ENCODE data around the gene HJV.
"Not testable (repeated sequence)": the region's sequence is repeated elsewhere in the genome, so short reads cannot be mapped to it uniquely, and the experiment has no call there.

The HJV gene, protein sequence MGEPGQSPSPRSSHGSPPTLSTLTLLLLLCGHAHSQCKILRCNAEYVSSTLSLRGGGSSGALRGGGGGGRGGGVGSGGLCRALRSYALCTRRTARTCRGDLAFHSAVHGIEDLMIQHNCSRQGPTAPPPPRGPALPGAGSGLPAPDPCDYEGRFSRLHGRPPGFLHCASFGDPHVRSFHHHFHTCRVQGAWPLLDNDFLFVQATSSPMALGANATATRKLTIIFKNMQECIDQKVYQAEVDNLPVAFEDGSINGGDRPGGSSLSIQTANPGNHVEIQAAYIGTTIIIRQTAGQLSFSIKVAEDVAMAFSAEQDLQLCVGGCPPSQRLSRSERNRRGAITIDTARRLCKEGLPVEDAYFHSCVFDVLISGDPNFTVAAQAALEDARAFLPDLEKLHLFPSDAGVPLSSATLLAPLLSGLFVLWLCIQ

DNA sequence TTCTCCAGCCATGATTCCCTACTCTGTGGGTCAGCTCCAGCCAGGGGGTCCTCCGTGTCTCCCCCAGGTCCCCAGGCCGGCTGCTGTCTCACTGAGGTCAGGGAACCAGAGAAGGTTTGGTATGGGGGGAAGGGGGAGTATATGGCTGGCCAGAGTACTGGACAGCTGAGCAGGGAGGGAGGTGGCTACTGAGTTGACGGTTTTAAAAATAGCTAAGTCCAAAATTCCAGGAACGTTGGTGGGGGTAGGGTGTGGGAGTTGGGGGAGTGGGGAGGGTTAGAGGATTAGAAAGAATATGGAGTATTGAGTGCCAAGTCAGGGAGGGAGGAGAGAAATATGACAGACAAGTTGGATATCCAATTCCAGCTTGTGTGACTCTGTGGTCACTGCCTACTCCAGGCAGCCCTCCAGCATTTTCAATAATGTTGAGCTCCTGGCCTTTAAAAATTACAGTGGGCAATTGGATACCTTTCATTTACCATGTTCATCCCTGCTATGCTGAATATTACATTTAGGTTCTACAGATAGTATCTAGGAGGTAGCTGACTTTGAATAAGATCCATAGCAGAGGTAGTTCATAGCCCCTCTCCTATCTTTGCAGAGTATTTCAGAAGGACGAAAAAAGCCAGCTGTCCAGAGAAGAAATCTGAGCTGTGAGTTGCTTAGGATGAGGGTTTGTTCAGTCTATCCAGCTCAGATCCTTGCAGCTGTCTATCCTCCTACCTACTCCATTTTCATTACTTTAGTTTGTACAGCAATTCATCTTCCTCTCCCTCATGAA lies at the start of gene HJV:
Gene HJV (minus strand): TSS at position 114 of the 781 bp plus-strand sequence. CDS start 1,504 bp downstream, outside the sequence.
- no peak for DNase-seq

- not testable (repeated sequence) for DNase-seq
Observed at GRCh38 chr1:146059148-146059547, 37.6 kb upstream of the HJV start.

DNA sequence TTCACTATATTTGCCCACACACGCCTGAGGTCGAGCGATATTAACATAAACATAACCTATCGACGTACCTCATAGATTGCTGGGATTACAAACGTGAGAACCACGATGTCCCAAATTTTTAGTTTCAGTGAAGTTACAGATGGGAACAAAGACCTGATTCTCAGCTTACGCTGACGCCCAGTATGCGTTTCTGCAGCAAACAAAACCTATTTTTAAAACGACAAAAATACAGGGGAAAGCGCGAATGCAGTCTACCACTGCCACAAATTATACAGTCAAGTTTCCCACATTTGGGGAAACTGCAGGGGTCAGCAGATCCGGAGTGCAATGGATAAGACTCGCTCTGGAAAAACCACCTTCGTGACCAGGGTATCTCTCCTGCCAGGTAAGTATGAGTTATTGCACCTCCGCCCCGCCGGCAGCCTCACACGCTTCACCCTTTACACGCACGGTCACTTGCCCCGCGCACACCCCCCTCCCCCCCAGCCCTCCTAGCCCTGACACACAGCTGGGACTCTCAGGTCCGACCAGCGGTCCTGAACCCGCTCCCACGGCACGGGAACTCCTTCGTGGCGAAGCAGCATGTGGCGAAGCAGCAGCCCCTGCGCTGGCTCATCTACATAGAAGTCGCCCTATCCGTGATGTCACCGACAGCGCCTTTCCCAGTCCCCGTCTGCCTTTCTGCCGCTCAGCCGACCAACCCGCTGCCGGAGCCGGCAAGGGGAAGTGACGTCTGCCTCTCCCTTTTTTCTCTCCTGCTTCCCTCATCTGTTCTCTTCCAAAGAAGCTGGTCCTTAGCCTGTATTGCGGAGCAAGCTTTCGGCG lies 30.5 kb upstream of the HJV start:
- peak; percentile 95 for DNase-seq

DNA sequence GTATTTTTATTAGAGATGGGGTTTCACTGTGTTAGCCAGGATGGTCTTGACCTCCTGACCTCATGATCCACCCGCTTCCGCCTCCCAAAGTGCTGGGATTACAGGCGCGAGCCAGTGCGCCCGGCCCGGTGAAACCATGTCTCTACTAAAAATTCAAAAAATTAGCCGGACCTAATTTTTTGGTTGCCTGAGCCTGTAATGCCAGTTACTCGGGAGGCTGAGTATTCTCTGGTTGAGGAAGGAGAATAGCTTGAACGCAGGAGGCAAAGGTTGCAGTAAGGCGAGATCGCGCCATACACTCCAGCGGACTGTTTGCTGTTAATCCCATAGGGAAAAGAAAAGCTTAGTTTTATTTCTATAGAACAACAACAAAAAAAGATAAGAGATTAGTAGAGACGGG lies 29.9 kb upstream of the HJV start:
- DNase-seq = peak in 1 of 2 experiments; percentile 95

DNA sequence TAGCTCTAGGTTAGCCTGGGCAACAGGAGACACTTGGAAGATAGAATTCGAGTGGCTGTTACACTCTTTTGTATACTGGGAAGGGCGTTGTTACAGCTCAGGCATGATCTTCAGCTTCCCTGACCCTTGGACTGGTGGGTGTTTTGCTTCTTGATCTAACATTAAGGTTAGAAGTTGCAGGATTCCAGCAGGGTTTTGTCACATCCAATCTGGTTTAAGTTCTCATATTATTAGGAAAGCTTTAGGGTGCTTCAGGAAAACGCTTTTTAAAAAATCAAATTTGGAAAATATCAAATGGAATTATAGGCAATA lies 29.1 kb upstream of the HJV start:
- not testable (repeated sequence) for DNase-seq

DNA sequence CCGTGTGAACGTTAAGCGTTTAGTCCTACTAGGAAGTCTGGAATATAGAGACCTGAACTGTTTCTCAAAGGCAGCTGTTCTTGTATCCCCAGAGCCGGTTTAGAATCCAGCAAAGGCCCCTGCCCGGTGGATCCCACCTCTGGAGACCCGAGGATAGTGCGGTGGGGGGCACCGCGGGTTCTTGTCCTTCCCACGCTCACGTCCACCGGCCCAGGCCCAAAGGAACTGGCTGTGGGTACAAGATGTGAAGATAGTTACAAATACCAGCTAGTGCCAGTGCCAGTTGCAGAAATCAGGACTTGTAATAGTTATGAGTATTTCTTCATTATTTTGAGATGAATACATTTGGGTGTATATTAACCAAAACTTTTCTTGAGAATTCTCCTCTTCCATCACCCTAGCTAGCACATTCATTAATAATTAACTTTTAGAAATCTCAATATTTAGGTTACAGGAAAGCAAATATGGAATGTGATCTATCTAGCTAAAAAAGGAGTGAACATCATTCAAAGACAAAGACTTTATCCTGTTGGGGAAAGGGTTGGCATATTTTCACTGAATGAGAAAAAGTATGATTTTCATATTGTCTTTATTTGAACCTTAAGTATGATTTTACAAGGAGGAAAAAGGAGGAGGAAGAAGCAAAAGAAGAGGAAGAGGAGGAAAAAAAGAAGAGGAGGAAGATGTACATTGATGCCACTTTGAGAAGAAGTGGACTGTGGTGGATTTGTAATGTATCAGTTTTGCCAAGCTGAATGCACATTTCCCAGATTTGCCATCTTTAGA lies 28.5 kb upstream of the HJV start:
- DNase-seq = not testable (repeated sequence)

GRCh38 chr1:146049436-146049835 lies 27.9 kb upstream of the HJV start:
- DNase-seq = no peak

GRCh38 chr1:146048514-146049115 lies 27.1 kb upstream of the HJV start:
- DNase-seq = not testable (repeated sequence)

DNA sequence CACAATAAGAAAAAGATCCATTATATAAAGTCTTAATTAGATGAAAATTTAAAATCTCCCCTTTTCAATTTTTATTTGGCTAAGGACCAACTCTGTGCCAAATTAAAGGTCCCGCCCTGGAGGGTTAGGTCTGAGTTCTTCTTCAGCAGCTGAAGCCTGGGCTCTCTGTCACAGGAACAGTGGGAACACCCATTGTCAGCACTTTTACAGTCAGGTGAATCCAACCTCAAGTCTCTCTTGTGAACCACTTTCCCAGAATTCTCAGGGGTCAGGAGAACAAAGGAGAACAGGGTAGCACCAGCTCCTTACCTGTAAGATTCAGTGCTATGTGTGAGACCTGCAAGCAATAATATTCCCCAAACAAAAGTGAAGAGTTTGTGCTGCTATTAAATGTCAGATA lies 25.1 kb upstream of the HJV start:
- DNase-seq = no peak

- DNase-seq = no peak
Observed at GRCh38 chr1:146039844-146040194, 18.3 kb upstream of the HJV start.

DNA sequence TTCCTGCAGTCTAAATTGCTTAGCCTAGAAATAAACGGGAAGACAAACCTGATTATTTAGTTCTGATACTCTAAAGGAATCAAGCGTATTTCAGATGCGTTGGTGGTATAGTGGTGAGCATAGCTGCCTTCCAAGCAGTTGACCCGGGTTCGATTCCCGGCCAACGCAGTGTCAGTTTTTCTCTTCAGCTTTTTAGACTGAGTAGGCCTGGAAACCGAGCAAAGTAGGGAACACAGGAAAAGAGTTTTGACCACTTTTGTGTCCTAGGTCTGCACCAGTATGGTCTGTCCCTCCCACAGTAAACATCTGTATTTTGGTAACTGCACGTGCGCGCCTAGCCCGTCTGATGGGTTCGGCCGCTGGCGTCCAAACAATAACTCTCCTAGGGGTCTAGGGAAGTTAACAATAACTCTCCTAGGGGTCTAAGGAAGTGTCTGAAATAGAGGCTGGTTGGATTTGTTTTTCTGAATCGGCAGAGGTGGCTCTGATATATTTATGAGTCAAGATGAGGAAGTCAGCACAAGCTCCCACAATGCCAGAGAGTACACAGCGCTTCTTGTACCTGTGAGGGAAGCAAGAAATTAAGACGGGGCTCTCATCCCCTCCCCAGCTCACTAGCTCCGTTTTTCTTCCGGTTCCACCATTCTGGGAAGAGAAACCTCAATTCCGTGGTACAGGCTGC lies 15.6 kb upstream of the HJV start:
- DNase-seq = peak; percentile 94 to 95

DNA sequence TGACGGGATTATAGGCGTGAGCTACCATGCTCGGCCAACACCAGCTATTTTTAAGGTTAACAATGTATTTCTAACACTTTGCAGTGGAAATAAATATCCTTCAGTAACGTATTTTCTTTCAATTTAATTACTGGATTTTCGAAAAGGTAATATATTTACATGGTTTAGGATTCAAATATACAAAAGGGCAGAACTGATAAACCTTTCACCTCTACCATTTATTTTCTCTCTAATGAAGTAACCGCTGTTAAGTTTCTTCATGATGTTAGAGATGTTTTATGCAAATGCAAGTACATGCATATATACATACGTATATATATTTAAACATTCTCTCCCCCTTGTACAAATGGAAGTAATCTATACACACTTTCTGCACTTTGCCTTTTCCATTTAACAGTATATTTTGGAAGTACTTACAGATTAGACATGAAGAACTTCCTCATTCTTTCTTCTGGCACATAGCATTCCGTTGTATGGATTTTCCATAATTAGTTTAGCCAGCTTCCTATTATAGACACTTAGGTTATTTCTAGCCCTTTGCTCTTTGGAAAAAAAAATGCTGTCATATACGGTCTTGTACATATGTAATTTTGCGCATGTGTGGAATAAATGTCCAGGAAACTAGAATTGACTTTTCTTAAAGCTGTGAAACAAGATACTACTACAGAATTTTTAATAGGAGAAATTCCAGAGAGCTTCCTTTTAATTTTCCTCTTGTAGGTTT lies 14.9 kb upstream of the HJV start:
- no peak for DNase-seq

- peak; percentile 13 to 67 for DNase-seq
Observed at GRCh38 chr1:146035048-146035423, 13.5 kb upstream of the HJV start.

GRCh38 chr1:146032631-146033219 lies 11.2 kb upstream of the HJV start:
- DNase-seq = peak; percentile 19 to 73

DNA sequence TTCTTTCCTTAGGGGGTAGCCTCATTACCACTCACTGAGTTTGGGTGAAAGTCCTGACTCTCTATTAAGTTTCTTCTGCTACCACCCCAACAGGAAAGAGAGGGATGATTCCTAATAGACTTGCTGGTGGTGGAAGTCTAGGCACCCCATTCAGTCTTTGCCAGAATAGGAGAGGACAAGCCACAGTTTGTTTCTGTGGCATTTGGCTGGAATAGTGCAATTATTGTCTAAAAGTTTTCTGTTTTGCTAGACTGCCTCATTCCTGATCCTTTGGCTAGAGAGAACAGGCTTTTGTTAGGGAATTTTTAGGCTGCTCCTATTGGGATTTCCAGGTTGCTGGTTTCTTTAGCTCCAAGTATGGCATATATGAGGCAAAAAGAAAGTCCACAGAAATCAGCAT lies 9.9 kb upstream of the HJV start:
- DNase-seq = no peak

GRCh38 chr1:146029117-146029516 lies 7.6 kb upstream of the HJV start:
- DNase-seq = no peak

DNA sequence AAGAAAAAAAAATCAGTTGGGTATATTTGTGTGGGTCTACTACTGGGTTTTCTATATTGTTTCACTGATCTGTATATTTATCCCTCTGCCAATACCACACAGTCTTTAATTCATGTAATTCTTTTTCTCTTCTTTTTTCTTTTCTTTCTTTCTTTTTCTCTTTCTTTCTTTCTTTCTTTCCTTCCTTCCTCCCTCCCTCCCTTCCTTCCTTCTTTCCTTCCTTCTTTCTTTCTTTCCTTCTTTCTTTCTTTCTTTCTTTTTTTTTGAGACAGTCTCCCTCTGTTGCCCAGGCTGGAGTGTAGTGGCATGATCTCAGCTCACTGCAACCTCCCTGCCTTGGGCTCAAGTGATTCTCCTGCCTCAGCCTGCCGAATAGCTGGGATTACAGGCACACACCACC lies 5.1 kb upstream of the HJV start:
- DNase-seq = not testable (repeated sequence)

DNA sequence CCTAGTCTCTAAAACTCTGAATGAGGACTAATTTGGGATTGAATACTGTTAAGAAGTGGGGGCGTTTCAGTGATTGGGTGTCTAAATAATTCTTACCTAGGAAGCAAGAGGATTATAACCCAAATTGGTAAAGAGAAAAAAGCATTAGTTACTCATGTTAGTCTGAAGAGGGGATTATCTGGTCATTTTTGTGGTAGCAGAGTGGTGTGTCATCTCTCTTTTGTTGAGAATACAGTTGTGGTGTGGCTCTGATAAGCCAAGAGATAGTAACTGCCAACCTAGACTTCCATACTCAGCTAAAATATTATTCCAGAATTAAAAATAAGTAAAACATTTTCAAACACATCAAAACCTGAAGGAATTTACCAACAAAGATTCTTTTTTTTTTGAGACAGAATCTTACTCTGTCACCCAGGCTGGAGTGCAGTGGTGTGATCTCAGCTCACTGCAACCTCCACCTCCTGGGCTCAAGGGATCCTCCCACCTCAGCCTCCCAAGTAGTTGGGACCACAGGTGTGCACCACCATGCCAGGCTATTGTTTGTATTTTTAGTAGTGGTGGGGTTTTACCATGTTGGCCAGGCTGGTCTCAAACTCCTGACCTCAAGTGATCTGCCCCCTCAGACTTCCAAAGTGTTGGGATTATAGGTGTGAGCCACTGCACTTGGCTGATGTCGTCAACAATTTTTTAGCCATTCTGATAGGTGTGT lies 4.4 kb upstream of the HJV start:
- not testable (repeated sequence) for DNase-seq

DNA sequence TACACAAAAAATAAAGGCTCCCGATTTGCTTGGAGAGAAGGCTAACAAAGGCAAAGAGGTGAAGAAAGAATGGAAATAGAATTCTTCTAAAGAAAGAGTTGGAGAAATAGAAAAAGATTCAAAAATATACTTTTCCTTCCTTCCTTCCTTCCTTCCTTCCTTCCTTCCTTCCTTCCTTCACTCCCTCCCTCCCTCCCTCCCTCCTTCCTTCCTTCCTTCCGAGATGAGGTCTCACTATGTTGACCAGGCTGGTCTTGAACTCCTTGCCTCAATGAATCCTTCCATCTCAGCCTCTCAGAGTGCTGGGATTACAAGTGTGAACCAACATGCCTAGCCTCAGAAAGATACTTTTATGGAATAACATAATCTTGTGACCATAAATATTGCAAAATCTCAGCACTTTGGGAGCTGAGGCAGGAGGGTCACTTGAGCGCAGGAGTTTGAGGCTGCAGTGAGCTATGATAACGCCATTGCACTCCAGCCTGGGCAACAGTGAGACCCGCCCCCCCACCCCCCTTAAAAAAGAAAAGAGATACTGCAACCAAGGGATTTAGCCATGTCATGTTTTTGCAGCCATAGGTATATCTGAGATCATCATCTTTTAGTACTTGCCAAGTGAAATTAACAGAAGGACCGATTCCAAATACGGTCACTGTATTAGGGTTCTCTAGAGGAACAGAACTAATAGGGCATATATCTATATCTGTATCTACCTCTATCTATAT lies 1.0 kb upstream of the HJV start:
- DNase-seq = no peak

Measured in NCI-H446 (cell line).